Measurements from ENCODE around the gene CYSRT1. TPM values are rescaled to one million over a fixed set of nuclear protein-coding genes. Genes with fewer than 3 reads are reported as not detected.

CYSRT1 gene
- total RNA-seq, 4 donors from 2014 or later = 0.34 TPM; not detected in 3

GRCh38 chr9:137180491-137180890 is 44.5 kb upstream of the CYSRT1 start:
- no peak for TF ChIP-seq CTCF (IDR thresholded peaks at IDR 0.05; ENCODE audit: low read depth)

- no peak for TF ChIP-seq CTCF (IDR thresholded peaks at IDR 0.05; ENCODE audit: low read depth)
Measured at GRCh38 chr9:137181680-137182079, 43.3 kb upstream of the CYSRT1 start.

- TF ChIP-seq CTCF (IDR thresholded peaks at IDR 0.05; ENCODE audit: low read depth) = no peak
Measured at GRCh38 chr9:137182836-137183235, 42.1 kb upstream of the CYSRT1 start.

GRCh38 chr9:137183980-137184595 is 40.9 kb upstream of the CYSRT1 start:
- no peak for TF ChIP-seq CTCF (IDR thresholded peaks at IDR 0.05; ENCODE audit: low read depth)

GRCh38 chr9:137184881-137185660 is 39.9 kb upstream of the CYSRT1 start:
- no peak for TF ChIP-seq CTCF (IDR thresholded peaks at IDR 0.05; ENCODE audit: low read depth)

GRCh38 chr9:137185921-137186320 is 39.1 kb upstream of the CYSRT1 start:
- TF ChIP-seq CTCF (IDR thresholded peaks at IDR 0.05; ENCODE audit: low read depth) = no peak

GRCh38 chr9:137186385-137186784 is 38.6 kb upstream of the CYSRT1 start:
- no peak for TF ChIP-seq CTCF (IDR thresholded peaks at IDR 0.05; ENCODE audit: low read depth)

Measured in subcutaneous adipose tissue (tissue), 4 donors.